ENCODE data around the gene KRTAP2-3. TPM values are rescaled to one million over a fixed set of nuclear protein-coding genes. Genes with fewer than 3 reads are reported as not detected.
"Not testable (repeated sequence)": the region's sequence is repeated elsewhere in the genome, so short reads cannot be mapped to it uniquely, and the experiment has no call there.

KRTAP2-3 gene
- total and polyA plus RNA-seq, 8 donors = not detected

- 39 to 66% (median 59%) methylated on average over 4 to 10 of the region's 10 CpGs for WGBS, 5 donors
- Histone ChIP-seq H3K9me3 (no peaks in the 10 kb centered on the region), H3K4me1 (no peaks in the 10 kb centered on the region), H3K27me3 (peaks cover 0 to 9% (median 0%) of the 10 kb centered on the region in 3 donors), H3K27ac (no peak within 1 kb of the TSS), H3K4me3 (no peak within 1 kb of the TSS), H3K36me3 (no peaks in the 10 kb centered on the region)
- intact Hi-C loops (cut with DNase I; ENCODE audit: low total_unique reads) = no loop called here
- TF ChIP-seq, protein P1, sequence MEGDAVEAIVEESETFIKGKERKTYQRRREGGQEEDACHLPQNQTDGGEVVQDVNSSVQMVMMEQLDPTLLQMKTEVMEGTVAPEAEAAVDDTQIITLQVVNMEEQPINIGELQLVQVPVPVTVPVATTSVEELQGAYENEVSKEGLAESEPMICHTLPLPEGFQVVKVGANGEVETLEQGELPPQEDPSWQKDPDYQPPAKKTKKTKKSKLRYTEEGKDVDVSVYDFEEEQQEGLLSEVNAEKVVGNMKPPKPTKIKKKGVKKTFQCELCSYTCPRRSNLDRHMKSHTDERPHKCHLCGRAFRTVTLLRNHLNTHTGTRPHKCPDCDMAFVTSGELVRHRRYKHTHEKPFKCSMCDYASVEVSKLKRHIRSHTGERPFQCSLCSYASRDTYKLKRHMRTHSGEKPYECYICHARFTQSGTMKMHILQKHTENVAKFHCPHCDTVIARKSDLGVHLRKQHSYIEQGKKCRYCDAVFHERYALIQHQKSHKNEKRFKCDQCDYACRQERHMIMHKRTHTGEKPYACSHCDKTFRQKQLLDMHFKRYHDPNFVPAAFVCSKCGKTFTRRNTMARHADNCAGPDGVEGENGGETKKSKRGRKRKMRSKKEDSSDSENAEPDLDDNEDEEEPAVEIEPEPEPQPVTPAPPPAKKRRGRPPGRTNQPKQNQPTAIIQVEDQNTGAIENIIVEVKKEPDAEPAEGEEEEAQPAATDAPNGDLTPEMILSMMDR (IDR thresholded peaks at IDR 0.05) = no peak
- no peak for TF ChIP-seq POLR2A (IDR thresholded peaks at IDR 0.05)
- no peak for TF ChIP-seq EP300 (IDR thresholded peaks at IDR 0.05)
- no peak for DNase-seq
Observed at GRCh38 chr17:41101586-41102259, 41.8 kb upstream of the KRTAP2-3 start, which contains the start of gene KRTAP4-16. Gene KRTAP4-16 (minus strand): TSS chr17:41102209. CDS start chr17:41102209, 0 bp downstream.

GRCh38 chr17:41099682-41100480 is 40.0 kb upstream of the KRTAP2-3 start:
- H3K9me3 ChIP-seq; H3K36me3 ChIP-seq; H3K4me3 ChIP-seq; H3K27ac ChIP-seq; H3K27me3 ChIP-seq; H3K4me1 ChIP-seq; intact Hi-C loops (cut with DNase I; ENCODE audit: low total_unique reads); DNase-seq: not testable (repeated sequence)
- 47 to 64% (median 60%) methylated on average over 7 of the region's 7 CpGs for WGBS, 5 donors

- DNase-seq = no peak
- WGBS, 5 donors = 78 to 90% (median 81%) methylated on average over 6 of the region's 6 CpGs
- no peaks in the 10 kb centered on the region for H3K4me1 ChIP-seq
- intact Hi-C loops (cut with DNase I; ENCODE audit: low total_unique reads) = no loop called here
- H3K27me3 ChIP-seq = peaks cover 0 to 9% (median 0%) of the 10 kb centered on the region in 3 donors
- no peak for TF ChIP-seq POLR2AphosphoS5 (IDR thresholded peaks at IDR 0.05)
- TF ChIP-seq, protein P1 (IDR thresholded peaks at IDR 0.05) = no peak
- no peak for TF ChIP-seq POLR2A (IDR thresholded peaks at IDR 0.05)
- TF ChIP-seq EP300 (IDR thresholded peaks at IDR 0.05) = no peak
- no peaks in the 10 kb centered on the region for H3K36me3 ChIP-seq
- no peak overlapping the region for H3K27ac ChIP-seq
- no peaks in the 10 kb centered on the region for H3K9me3 ChIP-seq
- H3K4me3 ChIP-seq = no peak overlapping the region
Observed at GRCh38 chr17:41098481-41098880, 38.6 kb upstream of the KRTAP2-3 start.

GRCh38 chr17:41098042-41098441 is 38.1 kb upstream of the KRTAP2-3 start, which contains the start of gene KRTAP4-8:
Gene KRTAP4-8 (minus strand): TSS chr17:41098142. CDS start chr17:41098084, 58 bp downstream.
- no peaks in the 10 kb centered on the region for H3K36me3 ChIP-seq
- WGBS, 5 donors = 57 to 71% (median 60%) methylated on average over 4 of the region's 4 CpGs
- no peak for DNase-seq
- no peaks in the 10 kb centered on the region for H3K4me1 ChIP-seq
- H3K27ac ChIP-seq = no peak within 1 kb of the TSS
- TF ChIP-seq POLR2A (IDR thresholded peaks at IDR 0.05) = no peak
- TF ChIP-seq, protein P1 (IDR thresholded peaks at IDR 0.05) = no peak
- TF ChIP-seq EP300 (IDR thresholded peaks at IDR 0.05) = no peak
- TF ChIP-seq POLR2AphosphoS5 (IDR thresholded peaks at IDR 0.05) = no peak
- H3K9me3 ChIP-seq = no peaks in the 10 kb centered on the region
- no peak within 1 kb of the TSS for H3K4me3 ChIP-seq
- intact Hi-C loops (cut with DNase I; ENCODE audit: low total_unique reads) = no loop called here
- H3K27me3 ChIP-seq = peaks cover 0 to 9% (median 0%) of the 10 kb centered on the region in 3 donors
